Tibial nerve (tissue), 4 donors: ENCODE results near the gene NKD2.

ENCODE experiments used
- CTCF ChIP-seq, 5 experiments: fragments of 200-600 bp in 3 of 5; fragments of 450-650 bp in 2 of 5; sonication (generic) in 3 of 5; IDR thresholded peaks; one replicate each; pipeline ENCODE4 v1.5.1; 2016 to 2019; ENCODE audit warnings: antibody characterized with exemption in 5 of 5, mild to moderate bottlenecking in 3 of 5, moderate library complexity in 2 of 5
- EP300 ChIP-seq, 2 donors: sonication (generic); formaldehyde crosslinking; IDR thresholded peaks; one replicate each; pipeline ENCODE4 v1.6.1; 2017; ENCODE audit warnings: antibody characterized with exemption in 2 of 2, mild to moderate bottlenecking in 1 of 2

- TF ChIP-seq CTCF (IDR thresholded peaks at IDR 0.05): no peak
- no peak for TF ChIP-seq EP300 (IDR thresholded peaks at IDR 0.05)
Observed at GRCh38 chr5:1087428-1087827, 78.8 kb downstream of the NKD2 start.
